Mesothelial cell of epicardium (in vitro differentiated cells): ENCODE data around the gene LMX1A. TPM values are rescaled to one million over a fixed set of nuclear protein-coding genes. Genes with fewer than 3 reads are reported as not detected.

Source experiments
- DNase-seq, 2 experiments: peaks; one replicate each; pipeline ENCODE4 v3.0.0; 2021; ENCODE audit warnings: low spot score in 2 of 2; ENCODE audit not compliant: unreplicated experiment in 2 of 2
- H3K27ac Mint-ChIP-seq: 2 replicates; pipeline ENCODE4 v1.8.0; 2021; ENCODE audit warnings: mixed read lengths
- H3K27me3 Mint-ChIP-seq: 2 replicates; pipeline ENCODE4 v1.8.0; 2021; ENCODE audit warnings: low read depth, mixed read lengths
- H3K36me3 Mint-ChIP-seq: 2 replicates; pipeline ENCODE4 v1.8.0; 2021; ENCODE audit warnings: mixed read lengths
- H3K4me1 Mint-ChIP-seq: 2 replicates; pipeline ENCODE4 v1.8.0; 2021; ENCODE audit warnings: mixed read lengths
- H3K4me3 Mint-ChIP-seq: 2 replicates; pipeline ENCODE4 v1.8.0; 2021; ENCODE audit warnings: mild to moderate bottlenecking, moderate library complexity, mixed read lengths
- H3K9me3 Mint-ChIP-seq: 2 replicates; pipeline ENCODE4 v1.8.0; 2021; ENCODE audit warnings: mixed read lengths
- CTCF ChIP-seq: fragments of 200-600 bp; sonication (generic); IDR thresholded peaks from one replicate; pipeline ENCODE4 v1.5.0; 2021; ENCODE audit warnings: antibody characterized with exemption; ENCODE audit not compliant: unreplicated experiment
- total RNA-seq: library from RNA; stranded (reverse); gene quantifications from 3 replicates; pipeline ENCODE4 v1.2.1, GENCODE V29; 2021

The LMX1A gene
- 0.18 TPM in 1 of 3 replicates, not detected in the others for total RNA-seq

- Mint-ChIP-seq H3K9me3 (no peaks in the 10 kb centered on the region), H3K4me1 (peaks cover 23% of the 10 kb centered on the region), H3K4me3 (peak within 1 kb of the TSS; percentile 59), H3K36me3 (no peaks in the 10 kb centered on the region), H3K27ac (no peak within 1 kb of the TSS), H3K27me3 (peaks cover 99% of the 10 kb centered on the region)
- TF ChIP-seq CTCF = no peak
- no peak for DNase-seq
Observed at GRCh38 chr1:165355977-165356811, at the start of gene LMX1A. Gene LMX1A, minus strand, starts transcription at chr1:165356715. Its CDS starts 1,156 bp downstream, at chr1:165355559.

- Mint-ChIP-seq H3K4me1 (peaks cover 5% of the 10 kb centered on the region), H3K36me3 (no peaks in the 10 kb centered on the region), H3K27ac (no peak overlapping the region), H3K27me3 (peaks cover 2% of the 10 kb centered on the region), H3K9me3 (no peaks in the 10 kb centered on the region), H3K4me3 (no peak overlapping the region)
- DNase-seq = no peak
- TF ChIP-seq CTCF = peak; percentile 55
Observed at GRCh38 chr1:165403835-165404482, 47.4 kb upstream of the LMX1A start.

- peaks cover 2% of the 10 kb centered on the region for H3K27me3 Mint-ChIP-seq
Observed at GRCh38 chr1:165402517-165403111, 46.1 kb upstream of the LMX1A start.

GRCh38 chr1:165397944-165398343 lies 41.4 kb upstream of the LMX1A start:
- no peak for DNase-seq
- no peak overlapping the region for H3K27ac Mint-ChIP-seq
- TF ChIP-seq CTCF = no peak
- no peaks in the 10 kb centered on the region for H3K36me3 Mint-ChIP-seq
- H3K27me3 Mint-ChIP-seq = peaks cover 2% of the 10 kb centered on the region
- no peak overlapping the region for H3K4me3 Mint-ChIP-seq
- H3K9me3 Mint-ChIP-seq = no peaks in the 10 kb centered on the region
- H3K4me1 Mint-ChIP-seq = peaks cover 16% of the 10 kb centered on the region

More at GRCh38 chr1:165402517-165403111, 46.1 kb upstream of the LMX1A start:
- TF ChIP-seq CTCF = no peak
- H3K27ac Mint-ChIP-seq = no peak overlapping the region
- no peaks in the 10 kb centered on the region for H3K36me3 Mint-ChIP-seq
- no peaks in the 10 kb centered on the region for H3K9me3 Mint-ChIP-seq
- H3K4me1 Mint-ChIP-seq = peaks cover 5% of the 10 kb centered on the region
- no peak for DNase-seq
- H3K4me3 Mint-ChIP-seq = no peak overlapping the region

DNA sequence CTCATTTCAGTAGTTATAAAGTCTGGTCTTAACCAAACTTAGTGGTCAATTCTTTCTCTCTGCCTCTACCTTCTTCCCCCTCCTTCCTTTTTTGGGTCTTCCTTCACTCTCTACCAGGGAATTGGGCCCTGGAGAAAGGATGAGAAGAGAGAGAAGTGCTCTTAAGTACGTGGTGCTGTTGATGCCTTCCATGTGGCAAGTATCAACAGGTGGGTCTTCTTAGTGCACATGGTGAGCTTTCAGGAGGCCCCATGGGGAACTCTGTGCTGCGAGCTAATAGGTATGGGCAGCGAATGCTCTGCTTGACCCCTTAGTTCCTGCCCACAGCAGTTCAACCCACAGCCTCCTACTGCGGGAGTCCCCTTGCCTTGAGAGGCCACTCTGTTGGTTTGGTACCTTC lies 39.4 kb upstream of the LMX1A start:
- Mint-ChIP-seq H3K4me3 (no peak overlapping the region), H3K27ac (no peak overlapping the region), H3K9me3 (no peaks in the 10 kb centered on the region), H3K36me3 (no peaks in the 10 kb centered on the region), H3K4me1 (peaks cover 18% of the 10 kb centered on the region), H3K27me3 (peaks cover 14% of the 10 kb centered on the region)
- no peak for DNase-seq
- no peak for TF ChIP-seq CTCF
